GM10266 (cell line): ENCODE results near the gene PRDM10.

ENCODE experiments used
- DNase-seq: peaks from one replicate; pipeline ENCODE4 v3.0.0; 2012; ENCODE audit errors: extremely low spot score
- CTCF ChIP-seq: IDR thresholded peaks from 2 replicates; pipeline ENCODE4 v1.5.1; 2012; ENCODE audit warnings: mild to moderate bottlenecking, low read depth; ENCODE audit not compliant: control insufficient read depth, insufficient read depth; ENCODE audit errors: missing control alignments

The PRDM10 gene

GRCh38 chr11:130008326-130008725 lies 5.7 kb upstream of the PRDM10 start:
- DNase-seq, result no peak
- no peak for TF ChIP-seq CTCF

- DNase-seq, result no peak
- no peak for TF ChIP-seq CTCF
These were observed 4.3 kb upstream of the PRDM10 start for GRCh38 chr11:130006929-130007328.

GRCh38 chr11:130003717-130004001 lies 1.0 kb upstream of the PRDM10 start:
- DNase-seq, result no peak

GRCh38 chr11:130002846-130003716 lies 446 bp upstream of the PRDM10 start:
- no peak for TF ChIP-seq CTCF
- DNase-seq, result peak; percentile 98

More at GRCh38 chr11:130003717-130004001, 1.0 kb upstream of the PRDM10 start:
- peak; percentile 1 for TF ChIP-seq CTCF

- no peak for TF ChIP-seq CTCF
- DNase-seq, result no peak
These were observed 929 bp downstream of the PRDM10 start for GRCh38 chr11:130001461-130002351.

- TF ChIP-seq CTCF, result no peak
- no peak for DNase-seq
These were observed 2.0 kb downstream of the PRDM10 start for GRCh38 chr11:130000552-130001176.
